ENCODE results near the gene NUDT16L1.

The NUDT16L1 gene

DNA sequence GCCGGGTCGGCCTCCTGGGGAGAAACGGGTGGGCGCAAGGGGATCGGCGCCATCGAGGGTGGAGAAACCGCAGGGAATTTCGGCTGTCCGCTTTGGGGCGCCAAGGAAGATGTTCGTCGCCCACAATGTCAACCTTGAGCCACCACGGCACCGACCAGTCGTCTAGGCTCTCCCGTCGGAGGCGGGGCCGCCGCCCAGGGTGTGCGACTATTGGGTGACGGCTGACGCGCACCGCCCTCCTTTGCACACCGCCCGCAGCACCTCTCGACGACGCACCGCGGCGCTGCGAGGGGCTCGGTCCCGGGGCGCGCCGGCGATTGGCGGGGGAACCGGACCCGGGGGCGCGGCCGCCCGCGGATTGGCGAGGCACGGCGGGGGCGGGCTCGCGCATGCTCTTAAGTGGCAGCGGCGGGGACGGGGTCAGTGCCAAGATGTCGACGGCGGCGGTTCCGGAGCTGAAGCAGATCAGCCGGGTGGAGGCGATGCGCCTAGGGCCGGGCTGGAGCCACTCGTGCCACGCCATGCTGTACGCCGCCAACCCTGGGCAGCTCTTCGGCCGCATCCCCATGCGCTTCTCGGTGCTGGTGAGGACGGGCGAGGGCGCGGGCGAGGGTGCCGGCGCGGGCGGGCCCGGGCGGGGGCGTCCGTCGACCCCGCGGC, at the start of gene NUDT16L1:
TSS of gene NUDT16L1 (plus strand) at position 267 of the 660 bp plus-strand sequence. CDS start at position 432, 165 bp downstream.
- DNase-seq, result peak; percentile 93

DNA sequence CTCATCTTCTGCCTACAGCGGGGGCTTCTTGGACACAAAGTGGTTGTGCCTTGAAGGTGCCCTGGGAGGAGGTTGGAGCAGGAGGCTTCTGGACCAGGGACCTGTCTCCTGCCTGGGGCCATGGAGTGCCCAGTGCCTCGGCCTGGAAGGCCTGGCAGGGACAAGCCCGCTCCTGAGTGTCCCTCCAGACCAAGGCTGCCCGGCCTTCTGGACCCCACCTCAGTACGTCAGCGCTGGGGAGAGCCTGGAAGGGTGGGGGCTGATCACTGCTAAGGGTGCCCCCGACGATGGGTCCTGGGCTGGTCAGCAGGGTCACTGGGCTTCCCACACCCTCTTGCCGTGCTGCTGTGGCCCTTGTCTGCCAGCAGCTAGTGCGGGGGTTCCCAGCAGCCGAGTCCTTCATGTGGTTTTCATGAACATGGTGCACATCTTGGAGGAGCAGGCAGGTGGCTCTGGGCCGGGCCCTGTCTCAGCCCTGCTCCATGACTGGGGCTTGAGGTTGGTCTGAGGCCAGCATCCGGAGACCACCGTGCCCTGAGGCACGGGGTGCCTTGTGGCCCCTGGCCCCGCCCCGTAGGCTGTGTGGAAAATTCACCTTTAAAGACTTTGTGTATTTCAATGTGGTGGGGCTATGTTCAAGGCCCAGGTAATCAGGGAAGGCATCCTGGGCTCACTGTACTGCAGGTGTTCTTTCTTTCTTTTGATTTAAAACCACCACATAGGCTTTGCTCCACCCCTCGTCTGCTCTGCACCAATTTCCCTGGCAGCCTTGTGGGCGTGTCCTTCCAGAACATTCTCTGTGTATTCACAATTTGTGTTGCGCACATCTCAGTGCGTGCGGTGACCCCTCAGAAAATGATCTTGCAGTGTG, 46.4 kb upstream of the NUDT16L1 start:
- no peak for DNase-seq

DNA sequence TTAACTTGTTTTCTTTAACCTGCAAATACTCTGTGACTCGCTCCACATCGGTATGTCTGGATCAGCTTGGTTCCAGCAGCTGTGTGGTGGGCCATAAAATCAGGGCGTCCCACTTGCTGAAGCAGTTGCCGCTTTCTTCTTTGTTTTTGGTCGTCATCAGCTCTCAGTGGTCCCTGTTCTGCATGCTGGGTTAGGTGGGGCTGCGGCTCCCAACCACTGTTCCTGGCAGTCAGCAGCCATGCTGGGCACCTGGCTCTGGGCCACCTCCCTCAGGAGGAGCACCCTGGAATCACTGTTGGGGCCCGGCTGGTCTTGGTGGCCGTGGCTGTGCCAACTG, 45.8 kb upstream of the NUDT16L1 start:
- DNase-seq, result no peak

DNA sequence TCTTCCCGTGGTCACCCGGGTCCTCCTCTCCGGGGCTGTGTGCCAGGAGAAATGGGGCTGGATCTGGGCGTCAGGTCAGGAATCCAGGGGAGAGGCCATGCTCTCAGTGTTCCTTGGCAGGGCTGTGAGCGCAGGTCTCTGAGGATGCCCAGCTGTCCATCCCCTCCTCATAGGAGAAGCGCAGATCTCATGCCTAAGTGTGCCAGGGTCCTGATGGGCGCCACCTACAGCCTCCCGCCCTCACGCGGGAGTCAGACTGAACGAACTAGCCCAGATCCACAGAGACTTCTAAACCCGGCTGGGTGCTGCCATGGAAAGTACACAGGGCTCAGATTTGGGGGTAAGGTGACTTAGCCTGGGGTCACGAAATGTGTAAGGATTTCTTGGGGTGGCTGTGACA, 44.4 kb upstream of the NUDT16L1 start:
- DNase-seq, result no peak

DNA sequence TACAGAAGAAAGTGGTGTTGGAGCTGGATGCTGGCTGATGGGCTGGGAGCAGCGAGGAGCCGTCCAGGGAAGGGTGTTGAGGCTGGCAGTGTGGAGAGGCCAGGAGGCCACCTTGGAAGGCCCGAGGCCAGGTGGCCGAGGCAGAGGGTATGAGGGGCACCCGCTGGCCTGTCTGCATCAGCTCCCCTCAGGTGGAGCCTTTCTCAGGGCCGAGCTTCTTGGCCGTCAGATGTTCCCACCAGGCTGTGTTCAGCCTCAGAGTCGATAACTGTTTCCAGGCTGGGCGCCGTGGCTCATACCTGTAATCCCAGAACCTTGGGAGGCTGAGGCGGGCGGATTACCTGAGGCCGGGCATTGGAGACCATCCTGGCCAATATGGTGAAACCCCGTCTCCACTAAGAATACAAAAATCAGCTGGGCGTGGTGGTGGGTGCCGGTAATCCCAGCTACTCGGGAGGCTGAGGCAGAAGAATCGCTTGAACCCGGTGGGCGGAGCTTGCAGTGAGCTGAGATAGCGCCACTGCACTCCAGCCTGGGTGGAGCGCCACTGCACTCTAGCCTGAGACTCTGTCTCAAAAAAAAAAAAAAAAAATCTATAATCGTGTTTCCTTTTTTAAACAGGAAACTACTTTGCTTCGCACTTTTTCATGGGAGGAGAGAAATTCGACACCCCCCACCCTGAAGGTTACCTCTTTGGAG, 43.5 kb upstream of the NUDT16L1 start:
- DNase-seq, result no peak

DNA sequence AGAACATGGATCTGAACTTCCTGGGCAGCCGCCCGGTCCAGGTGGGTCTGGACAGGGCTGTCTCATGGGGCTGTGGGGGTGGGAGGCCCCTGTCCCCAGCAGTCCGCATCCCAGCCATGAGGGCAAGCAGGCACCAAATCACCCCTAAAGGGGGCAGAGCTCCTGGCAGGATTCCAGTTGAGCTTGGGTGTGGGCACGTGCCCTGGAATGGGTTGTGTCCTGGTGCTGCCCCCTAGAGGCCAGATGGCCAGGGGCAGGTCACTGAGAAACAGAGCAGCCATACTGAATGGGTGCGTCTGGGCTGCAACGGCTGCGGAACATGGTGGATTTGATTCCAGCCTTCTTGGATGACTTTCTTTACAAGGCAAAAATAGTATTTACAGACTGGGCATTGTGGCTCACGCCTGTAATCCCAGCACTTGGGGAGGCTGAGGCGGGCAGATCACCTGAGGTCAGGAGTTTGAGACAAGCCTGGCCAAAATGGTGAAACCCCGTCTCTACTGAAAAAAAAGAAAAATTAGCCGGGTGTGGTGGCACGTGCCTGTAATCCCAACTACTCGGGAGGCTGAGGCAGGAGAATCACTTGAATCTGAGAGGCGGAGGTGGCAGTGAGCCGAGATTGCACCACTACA, 42.8 kb upstream of the NUDT16L1 start:
- peak; percentile 32 for DNase-seq

DNA sequence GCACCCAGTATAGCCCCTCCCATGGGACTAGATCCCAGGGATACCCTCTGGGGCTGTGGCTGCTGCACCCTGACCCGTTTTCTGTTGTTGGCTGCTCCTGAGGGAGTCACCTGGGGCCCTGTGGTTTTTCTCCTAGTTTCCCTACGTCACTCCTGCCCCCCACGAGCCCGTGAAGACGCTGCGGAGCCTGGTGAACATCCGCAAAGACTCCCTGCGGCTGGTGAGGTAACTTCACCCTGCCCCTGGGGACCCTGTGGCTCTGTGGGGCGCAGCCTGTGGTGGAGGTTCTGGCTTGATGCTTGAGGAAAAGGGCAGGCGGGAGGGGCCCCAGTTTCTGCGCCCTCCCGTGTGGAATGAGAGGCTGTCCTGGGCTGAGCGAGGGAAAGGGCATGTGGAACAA, 41.5 kb upstream of the NUDT16L1 start:
- no peak for DNase-seq

DNA sequence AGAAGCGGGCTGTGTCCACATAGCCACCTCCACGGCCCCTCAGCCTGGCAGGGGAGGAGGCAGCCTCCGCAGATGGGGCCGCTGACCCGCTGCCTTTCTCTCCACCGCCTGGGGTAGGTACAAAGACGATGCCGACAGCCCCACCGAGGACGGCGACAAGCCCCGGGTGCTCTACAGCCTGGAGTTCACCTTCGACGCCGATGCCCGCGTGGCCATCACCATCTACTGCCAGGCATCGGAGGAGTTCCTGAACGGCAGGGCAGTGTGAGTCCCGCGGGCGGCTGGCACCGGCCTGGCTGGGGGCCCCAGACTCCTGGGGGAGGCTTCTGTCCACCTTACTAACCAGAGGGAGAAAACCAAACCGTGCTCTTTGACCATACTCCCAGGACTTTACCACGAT, 40.8 kb upstream of the NUDT16L1 start:
- no peak for DNase-seq

DNA sequence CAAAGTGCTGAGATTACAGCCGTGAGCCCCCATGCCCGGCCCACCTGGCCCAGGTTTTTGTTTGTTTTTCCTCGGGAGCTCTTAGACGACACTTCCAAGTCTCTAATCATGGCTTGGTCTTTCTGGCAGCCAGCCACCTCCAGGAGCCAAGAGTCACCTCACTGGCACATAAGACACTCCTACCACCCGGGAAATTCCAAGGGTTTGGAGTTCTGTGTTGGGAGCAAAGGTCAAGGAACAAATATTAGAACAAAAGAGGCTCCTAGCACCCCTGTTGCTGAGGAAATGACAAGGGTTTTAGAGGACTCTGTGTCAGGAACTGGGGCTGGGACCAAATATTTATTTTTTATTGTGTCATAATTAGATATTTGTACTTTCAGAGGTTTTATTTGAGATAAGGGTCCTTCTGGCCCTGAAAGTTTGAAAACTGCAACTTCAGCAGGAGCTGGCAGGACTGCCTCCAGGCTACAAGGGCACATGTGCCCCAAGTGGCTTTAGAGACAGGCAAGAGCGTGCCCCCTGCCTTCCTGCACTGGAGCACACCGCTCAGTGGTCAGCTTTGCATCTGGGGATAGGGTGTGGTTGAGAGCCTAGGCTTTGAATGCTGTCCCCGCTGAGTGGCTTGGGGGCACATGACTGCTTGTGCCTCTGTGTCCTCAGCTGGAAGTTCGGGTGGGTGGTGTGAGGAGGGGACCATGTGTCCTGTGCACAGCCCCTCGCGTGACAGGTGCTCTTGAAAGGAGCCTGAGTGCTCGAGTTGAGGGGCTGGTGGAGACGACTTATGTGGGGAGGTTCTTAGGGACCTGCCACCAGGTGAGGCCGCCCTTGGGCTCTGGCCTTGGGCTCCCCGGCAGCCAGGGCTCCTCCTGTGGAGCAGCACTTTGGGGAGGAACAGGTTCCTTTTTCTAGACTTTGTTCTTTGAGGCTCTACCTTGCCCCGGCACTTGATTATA, 39.1 kb upstream of the NUDT16L1 start:
- DNase-seq, result no peak

DNA sequence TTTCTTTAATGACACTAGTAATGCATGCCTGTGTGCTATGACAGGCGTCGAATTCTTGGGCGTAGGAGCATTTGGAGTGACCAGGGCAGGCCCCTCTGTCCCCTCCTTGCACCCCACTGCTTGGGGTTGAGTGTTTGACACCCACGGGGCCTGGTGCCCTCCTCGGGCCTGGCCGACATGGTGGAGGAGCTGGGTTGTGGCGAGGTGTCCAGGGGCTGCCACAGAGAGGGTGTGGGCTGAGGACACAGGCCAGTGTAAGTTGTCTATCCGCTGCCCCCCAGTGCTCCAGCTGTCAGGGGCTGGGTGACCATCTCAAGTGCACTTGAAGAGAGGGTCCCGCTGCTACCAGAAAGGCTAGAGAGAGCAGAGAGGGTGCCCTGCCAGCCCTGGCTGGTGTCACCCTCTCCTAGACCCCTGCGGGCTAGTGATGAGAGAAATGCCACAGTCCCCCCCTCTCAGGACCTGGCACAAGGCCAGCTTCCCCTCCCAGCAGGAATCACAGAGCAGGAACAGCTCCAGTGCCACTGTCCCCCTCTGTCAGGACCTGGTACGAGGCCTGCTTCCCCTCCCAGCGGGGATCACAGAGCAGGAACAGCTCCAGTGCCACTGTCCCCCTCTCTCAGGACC, 38.3 kb upstream of the NUDT16L1 start:
- DNase-seq, result no peak

DNA sequence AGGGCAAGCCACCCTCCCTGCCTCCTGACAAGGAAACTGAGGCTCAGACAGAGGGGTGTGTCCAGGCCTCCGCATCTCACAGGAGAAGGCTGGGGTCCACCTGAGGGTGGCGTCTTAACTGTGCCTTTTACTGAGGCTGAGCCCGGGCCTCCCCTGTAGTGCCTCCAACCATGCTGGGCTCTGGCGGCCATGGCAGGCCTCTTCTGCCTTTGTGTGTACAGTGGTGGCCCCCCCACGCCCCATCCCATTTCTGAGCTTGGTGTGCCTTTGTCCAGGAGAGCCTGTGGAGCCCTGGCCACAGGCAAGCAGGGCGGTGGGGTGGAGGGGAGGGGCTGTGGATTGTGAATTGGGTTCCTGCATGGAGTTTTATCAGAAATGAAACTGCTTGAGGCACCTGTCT, 37.6 kb upstream of the NUDT16L1 start:
- no peak for DNase-seq

DNA sequence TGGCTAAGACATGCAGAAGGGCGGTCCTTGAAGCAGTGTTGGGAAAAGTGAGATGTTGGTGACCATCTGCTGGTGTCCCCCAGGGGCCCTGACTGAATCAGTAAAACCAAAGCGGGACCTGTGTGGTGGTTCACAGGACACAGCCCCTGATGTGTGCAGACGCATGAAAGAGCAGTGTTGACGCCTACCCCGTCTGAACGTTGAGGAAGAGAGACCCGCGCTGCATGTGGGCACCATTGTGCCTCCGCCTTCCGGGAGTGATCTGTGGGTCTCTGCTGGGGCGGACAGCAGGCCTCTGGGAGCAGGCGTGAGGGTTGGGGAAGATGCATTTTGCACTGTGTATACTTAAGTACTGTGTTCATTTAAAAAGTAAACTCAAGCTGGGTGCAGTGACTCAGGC, 37.1 kb upstream of the NUDT16L1 start:
- DNase-seq, result no peak

DNA sequence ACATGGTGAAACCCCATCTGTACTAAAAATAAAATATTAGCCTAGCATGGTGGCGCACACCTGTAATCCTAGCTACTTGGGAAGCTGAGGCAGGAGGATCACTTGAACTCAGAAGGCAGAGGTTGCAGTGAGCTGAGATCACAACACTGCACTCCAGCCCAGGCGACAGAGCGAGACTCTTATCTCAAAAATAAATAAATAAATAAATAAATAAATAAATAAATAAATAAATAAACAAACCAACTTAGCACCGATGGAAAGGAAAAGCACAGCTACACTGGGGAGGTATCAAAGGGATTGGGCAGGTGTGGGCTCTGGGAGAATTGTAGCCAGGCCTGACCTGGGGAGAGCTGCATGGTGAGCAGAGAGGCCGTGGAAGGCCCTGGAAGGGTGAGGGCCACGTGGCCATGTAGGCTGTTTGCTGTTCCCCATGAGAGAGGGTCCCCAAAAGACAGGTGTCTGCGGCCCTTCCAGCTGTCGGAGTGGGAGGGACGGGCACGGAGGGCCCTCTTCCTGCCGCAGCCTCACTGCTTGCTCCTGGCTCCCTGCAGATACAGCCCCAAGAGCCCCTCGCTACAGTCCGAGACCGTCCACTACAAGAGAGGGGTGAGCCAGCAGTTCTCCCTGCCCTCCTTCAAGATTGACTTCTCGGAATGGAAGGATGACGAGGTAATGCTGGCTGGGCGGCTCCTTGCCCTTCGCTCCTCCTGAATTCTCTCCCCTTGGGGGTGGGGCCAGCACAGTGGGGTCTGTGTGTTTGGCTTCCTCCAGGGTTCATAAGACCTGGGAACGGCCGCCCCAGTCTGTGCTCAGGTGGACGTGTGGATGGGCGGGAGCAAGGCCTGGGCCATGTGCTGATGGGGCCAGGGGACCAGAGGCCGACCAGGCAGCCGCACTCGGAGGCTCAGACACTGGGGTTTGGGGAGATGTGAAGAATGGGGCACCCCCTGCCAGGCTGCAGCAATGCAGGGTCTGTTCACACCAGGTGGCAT, 36.4 kb upstream of the NUDT16L1 start:
- DNase-seq, result no peak

DNA sequence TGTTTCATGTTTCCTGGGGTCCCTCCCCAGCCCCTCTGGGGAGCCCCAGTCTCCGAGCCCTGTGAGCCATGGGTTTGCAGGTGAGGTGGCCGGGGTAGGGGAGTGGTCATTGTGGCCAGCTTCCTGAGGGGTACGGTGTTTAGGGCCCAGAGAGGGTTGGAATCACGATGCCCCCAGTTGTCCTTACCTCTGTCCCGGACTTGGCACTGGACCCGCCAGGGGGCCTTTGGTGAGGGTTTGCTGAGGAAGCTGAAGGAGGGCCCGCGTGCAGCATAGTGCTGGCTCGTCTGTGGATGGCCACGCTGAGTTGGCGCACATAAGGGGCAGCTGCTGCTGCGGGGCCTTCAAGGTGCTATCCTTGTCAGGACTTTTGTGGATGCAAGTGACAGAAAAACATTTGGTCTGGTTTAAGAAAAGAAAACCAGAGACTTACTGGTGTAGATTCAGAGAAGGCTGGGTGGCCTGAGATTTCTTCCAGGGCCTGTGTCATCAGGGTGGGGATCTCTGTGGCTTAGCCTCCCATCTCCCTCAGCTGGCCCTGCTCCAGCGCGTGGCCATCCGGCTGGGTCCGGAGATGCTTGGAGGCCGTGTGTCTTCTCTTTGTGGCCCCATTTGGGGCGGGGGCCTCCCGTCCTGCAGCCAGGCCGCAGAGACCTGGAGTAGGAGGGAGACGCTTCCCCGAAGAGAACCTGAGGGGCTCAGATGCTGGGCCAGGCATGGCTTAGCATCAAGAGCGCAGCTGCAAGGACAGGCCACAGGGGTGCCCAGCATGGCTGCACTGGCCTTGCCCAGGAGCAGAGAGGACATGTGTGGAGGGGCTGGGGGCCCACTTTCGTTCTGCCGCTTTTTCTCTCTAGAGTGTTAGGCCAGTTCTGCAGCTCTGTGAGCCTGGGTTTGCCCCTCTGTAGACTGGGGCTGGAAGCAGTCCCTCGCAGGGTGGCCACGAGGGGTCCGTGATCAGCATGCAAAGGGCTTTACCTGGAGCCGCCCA, 33.7 kb upstream of the NUDT16L1 start:
- DNase-seq, result no peak

DNA sequence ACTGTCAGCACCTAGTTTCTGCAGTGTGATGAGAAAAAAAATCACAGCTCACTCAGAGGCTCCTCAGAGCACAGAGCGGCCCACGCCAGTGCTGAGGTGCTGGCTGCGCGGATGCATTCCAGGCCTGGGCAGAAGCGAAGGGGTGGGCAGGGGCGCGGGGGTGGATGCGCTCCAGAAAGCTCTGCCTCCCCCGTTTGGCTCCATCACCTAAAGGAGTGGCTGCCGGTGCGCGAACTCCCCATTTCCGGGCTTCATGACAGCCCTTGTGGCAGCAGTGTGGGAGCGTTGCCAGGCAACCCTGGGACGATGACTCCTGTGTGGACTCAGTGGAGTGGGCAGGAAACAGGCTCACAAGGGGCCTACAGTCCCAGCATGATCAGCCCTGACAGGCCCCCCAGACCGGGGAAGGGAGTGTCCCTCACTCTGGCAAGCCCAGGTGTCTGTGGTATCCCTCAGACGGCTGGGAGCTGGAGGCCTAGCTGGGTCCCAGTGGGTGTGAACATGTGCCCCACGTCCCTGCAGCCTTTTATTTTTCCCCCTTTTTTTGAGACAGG, 32.8 kb upstream of the NUDT16L1 start:
- DNase-seq, result peak; percentile 72

DNA sequence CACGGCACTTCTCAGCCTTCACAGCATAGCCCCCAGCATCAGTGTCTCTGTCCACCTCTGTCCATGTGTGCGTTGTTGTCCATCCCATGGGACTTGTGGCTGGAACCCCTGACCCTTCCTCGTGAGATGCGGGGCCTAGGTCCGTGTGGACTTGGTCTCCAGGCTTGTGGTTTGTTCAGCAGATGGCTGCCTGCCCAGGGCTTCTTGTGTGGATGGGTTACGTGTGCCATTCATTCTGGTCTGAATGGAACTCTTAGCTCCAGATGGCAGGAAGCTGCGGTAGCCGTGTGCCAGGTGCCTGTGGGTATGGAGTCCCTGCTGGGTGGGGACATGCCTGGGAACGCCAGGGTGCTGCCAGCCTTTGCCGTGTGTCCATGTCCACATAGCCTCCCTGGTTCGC, 31.7 kb upstream of the NUDT16L1 start:
- DNase-seq, result peak; percentile 88

DNA sequence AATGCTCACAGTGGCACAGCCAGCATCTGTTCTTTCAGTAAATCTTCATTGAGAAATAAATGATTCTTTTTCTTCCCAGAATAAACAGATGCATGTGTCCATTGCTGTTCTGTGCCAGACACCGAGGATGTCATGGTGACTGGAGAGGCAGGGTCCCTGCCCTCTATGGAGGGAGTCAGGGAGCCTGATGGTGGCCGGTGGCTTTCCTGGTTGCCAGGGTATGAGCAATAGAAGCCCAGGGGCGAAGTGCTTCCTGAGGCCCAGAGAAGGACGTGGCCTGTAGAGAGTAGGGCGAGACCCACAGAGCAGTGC, 29.9 kb upstream of the NUDT16L1 start:
- no peak for DNase-seq

DNA sequence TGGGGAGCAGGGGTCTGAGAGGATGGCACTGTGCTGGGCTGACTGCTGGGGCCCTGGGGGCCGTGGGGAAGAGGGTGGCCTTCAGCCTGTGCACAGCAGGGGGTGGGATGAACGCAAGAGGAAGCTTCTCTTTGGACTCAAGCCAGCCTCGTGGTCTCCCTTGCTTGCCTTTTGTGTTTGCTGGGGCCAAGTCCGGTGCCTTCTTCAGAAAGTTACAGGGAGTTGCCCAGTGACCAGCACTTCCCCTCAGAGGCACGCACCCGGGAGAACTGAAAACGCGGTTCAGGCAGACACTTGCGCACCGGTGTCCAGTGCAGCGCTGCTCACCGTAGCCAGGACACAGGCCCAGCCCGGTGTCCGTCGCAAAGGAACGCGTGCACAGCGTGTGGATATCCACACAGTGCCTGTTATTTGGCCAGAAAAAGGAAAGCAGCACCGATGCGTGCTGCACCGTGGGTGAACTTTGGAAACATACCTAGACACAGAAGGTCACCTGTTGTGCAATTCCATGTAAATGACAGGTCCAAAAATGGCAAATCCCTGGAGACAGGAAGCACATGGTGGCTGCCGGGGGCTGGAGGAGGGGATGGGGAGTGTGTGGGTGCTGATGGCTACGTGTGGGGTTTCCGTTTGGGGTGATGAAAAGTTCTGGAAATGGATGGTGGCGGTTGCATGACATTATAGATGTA, 29.4 kb upstream of the NUDT16L1 start:
- DNase-seq, result no peak
